Measurements from ENCODE around the gene RO60. TPM values are rescaled to one million over a fixed set of nuclear protein-coding genes. Genes with fewer than 3 reads are reported as not detected.

The RO60 gene
- total RNA-seq, 1 donor, result 82.4 TPM

DNA sequence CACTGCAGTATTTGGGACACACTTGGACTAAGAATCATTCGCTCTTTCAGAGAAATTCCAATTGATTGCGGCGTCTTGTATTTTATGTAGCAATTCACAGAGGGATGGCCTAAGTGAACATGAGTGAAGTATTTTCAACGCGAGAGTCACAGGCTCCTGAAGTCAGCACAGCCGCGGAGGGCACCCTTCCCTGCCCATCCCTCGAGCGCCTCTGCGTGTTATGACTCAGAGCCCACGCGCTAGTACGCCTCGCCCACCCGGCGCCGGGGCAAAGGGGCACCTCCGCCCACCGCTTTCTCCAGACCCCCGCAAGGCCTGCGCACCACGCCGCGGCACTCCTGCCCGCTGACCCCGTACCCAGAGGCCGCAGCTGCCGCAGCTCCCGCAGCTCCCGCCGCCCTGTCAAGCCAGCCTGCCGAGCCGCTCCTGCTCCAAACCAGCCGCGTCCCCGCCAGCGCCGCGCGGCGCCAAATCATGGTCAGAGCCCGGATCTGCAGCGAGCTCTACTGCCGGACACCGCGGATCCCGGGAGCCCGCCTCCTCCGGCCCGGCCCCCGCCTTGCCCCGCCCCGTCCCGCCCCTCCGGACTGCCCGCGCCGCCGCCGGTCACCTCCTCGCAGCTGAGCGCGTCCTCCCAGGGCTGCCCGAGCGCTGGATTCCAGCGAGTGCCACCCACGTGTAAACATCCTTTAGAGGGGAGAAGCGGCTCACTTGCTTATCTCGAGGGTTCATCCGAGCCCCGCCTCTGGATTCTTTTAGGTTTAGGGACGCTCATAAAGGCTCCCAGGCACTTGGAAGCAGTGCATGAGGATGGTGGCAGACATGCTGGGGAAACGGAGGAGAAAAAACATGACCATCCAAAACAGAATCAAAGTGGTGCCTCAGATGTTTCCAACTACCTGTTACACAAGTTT lies 45.8 kb downstream of the RO60 start, which contains the start of gene GLRX2:
Gene GLRX2 (minus strand): TSS at position 508 of the 914 bp plus-strand sequence. CDS start 32 bp downstream, at position 476.
- peak; percentile 30 to 79 (median 78) for DNase-seq (ENCODE audit: low read depth in 2 of 3, low spot score in 2 of 3)

- DNase-seq (ENCODE audit: low read depth in 2 of 3, low spot score in 2 of 3), result no peak
These were observed 46.4 kb downstream of the RO60 start for GRCh38 chr1:193105821-193106177.

GRCh38 chr1:193108471-193108870 lies 49.1 kb downstream of the RO60 start:
- DNase-seq (ENCODE audit: low read depth in 2 of 3, low spot score in 2 of 3), result no peak

Small RNAs within 50 kb of the gene (small RNA-seq; reads per million reads assigned to genes)
- gene SCARNA18B, result not detected

Other genes starting within 250 kb of the RO60 start
- gene UCHL5, start 252 bp upstream of the RO60 start, total RNA-seq, result 7.8 TPM
- gene GLRX2, start 45.8 kb downstream of the RO60 start, total RNA-seq, result 3.5 TPM
- 10.0 TPM for gene CDC73, start 62.4 kb downstream of the RO60 start, total RNA-seq
- gene B3GALT2, start 127.0 kb downstream of the RO60 start, total RNA-seq, result not detected

All from hematopoietic multipotent progenitor cell (in vitro differentiated cells).